MM.1S (cell line): ENCODE measurements around the gene TULP4.

Experiments
- DNase-seq: peaks from one replicate; pipeline ENCODE4 v3.0.0-alpha.2; 2015
- H2AFZ ChIP-seq: fragments of 300-600 bp; sonication (generic); 2 replicates; pipeline ENCODE4 v1.6.0; 2016; ENCODE audit warnings: antibody characterized with exemption, low read length
- H3F3A ChIP-seq: fragments of 300-600 bp; sonication (generic); 2 replicates; pipeline ENCODE4 v1.6.1; 2016; ENCODE audit warnings: mild to moderate bottlenecking, antibody characterized with exemption, low read length, moderate library complexity, mixed read lengths; ENCODE audit not compliant: insufficient read depth
- H3K27ac ChIP-seq: fragments of 300-600 bp; sonication (generic); 2 replicates; pipeline ENCODE4 v1.5.1; 2016; ENCODE audit warnings: mild to moderate bottlenecking, low read length
- H3K27me3 ChIP-seq: fragments of 300-600 bp; sonication (generic); replicated peaks from 2 replicates; pipeline ENCODE4 v1.6.0; 2016; ENCODE audit warnings: low read length; ENCODE audit not compliant: insufficient read depth
- H3K36me3 ChIP-seq: fragments of 300-600 bp; sonication (generic); replicated peaks from 2 replicates; pipeline ENCODE4 v1.6.1; 2016; ENCODE audit warnings: mild to moderate bottlenecking, low read length, mixed read lengths; ENCODE audit not compliant: insufficient read depth
- H3K4me1 ChIP-seq: fragments of 300-600 bp; sonication (generic); 2 replicates; pipeline ENCODE4 v1.6.1; 2016; ENCODE audit warnings: low read length, mixed read lengths
- H3K4me2 ChIP-seq: fragments of 300-600 bp; sonication (generic); 2 replicates; pipeline ENCODE4 v1.6.0; 2016; ENCODE audit warnings: low read depth, low read length
- H3K4me3 ChIP-seq: fragments of 300-600 bp; sonication (generic); 2 replicates; pipeline ENCODE4 v1.5.1; 2016; ENCODE audit warnings: low read length, mixed read lengths
- H3K79me2 ChIP-seq: fragments of 300-600 bp; sonication (generic); 2 replicates; pipeline ENCODE4 v1.6.1; 2016; ENCODE audit warnings: mixed run types, low read length, mixed read lengths
- H3K9ac ChIP-seq: fragments of 300-600 bp; sonication (generic); 2 replicates; pipeline ENCODE4 v1.6.1; 2016; ENCODE audit warnings: low read length, mixed read lengths
- H3K9me2 ChIP-seq: fragments of 300-600 bp; sonication (generic); replicated peaks from 2 replicates; pipeline ENCODE4 v1.6.1; 2016; ENCODE audit warnings: mild to moderate bottlenecking, low read length, mixed read lengths; ENCODE audit not compliant: insufficient read depth
- H3K9me3 ChIP-seq: fragments of 300-600 bp; sonication (generic); replicated peaks from 2 replicates; pipeline ENCODE4 v1.6.1; 2016; ENCODE audit warnings: mild to moderate bottlenecking, low read length, mixed read lengths; ENCODE audit not compliant: insufficient read depth
- H4K20me1 ChIP-seq: fragments of 300-600 bp; sonication (generic); 2 replicates; pipeline ENCODE4 v1.6.1; 2016; ENCODE audit warnings: mild to moderate bottlenecking, low read length, moderate library complexity, mixed read lengths; ENCODE audit not compliant: insufficient read depth
- CTCF ChIP-seq: fragments of 300-600 bp; sonication (generic); IDR thresholded peaks from 2 replicates; pipeline ENCODE4 v1.5.1; 2016; ENCODE audit warnings: antibody characterized with exemption, low read length, mixed read lengths
- EZH2 ChIP-seq: fragments of 300-600 bp; sonication (generic); optimal IDR thresholded peaks from 2 replicates; pipeline ENCODE3; 2017; ENCODE audit warnings: low read depth, mild to moderate bottlenecking, antibody characterized with exemption, low read length, mixed read lengths
- EZH2phosphoT487 ChIP-seq: fragments of 300-600 bp; sonication (generic); IDR thresholded peaks from 2 replicates; pipeline ENCODE4 v1.6.1; 2018; ENCODE audit warnings: antibody characterized with exemption, low read length

Gene TULP4

DNA sequence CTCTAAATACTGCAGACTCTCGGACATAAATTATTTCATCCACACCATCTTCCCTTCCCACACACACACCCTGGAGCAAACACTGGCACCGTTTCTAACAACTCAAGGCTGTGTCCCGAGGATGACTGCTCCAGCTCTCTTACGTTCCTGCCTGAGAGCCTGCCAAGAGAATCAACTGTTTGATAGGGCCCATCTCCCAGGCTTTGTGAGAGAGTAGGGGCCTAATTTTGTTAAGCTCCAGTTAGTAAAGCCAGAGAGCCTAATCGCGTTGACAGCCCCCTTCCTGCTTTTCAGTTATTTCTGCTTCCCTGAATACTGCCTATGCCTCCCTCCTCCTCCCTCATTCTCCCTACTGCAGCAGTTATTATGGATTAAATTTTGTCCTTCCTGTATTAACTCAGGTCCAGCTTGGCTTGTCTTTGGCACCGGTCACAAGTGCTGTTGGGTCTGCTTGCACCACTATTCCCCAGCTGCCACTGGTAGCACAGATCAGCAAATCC lies 129.5 kb downstream of the TULP4 start:
- Histone ChIP-seq H3K79me2 (no peaks in the 10 kb centered on the region), H3K9me2 (no peaks in the 10 kb centered on the region), H4K20me1 (no peaks in the 10 kb centered on the region), H3K4me1 (no peaks in the 10 kb centered on the region), H3K27ac (no peak overlapping the region), H2AFZ (no peak overlapping the region), H3K36me3 (no peaks in the 10 kb centered on the region), H3K27me3 (no peaks in the 10 kb centered on the region), H3K9ac (no peak overlapping the region), H3K9me3 (no peaks in the 10 kb centered on the region), H3K4me2 (no peak overlapping the region), H3F3A (no peaks in the 10 kb centered on the region), H3K4me3 (no peak overlapping the region)
- no peak for DNase-seq
- TF ChIP-seq EZH2 (no peak), EZH2phosphoT487 (no peak), CTCF (no peak)

DNA sequence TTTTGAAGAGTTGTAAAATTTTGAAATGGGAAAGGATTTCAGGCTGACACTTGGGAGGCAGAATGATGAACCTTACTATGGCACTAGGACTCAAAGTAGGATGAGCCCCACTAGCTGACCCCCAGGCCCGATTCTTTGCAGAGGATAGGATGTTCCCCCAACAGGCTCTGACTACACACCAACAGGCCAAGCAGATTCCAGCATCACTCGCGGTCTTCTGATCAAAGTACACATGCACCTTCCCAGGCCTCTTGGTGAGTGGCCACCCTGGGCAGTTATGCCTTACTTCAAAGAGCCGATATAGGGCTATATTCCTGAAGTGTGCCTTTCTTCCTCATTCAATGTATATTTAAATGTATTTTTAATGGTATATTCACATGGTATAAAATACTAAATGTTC lies 130.0 kb downstream of the TULP4 start:
- TF ChIP-seq CTCF (no peak), EZH2 (no peak), EZH2phosphoT487 (no peak)
- DNase-seq, result no peak
- Histone ChIP-seq H4K20me1 (no peaks in the 10 kb centered on the region), H3K9me2 (no peaks in the 10 kb centered on the region), H3K4me2 (no peak overlapping the region), H3K36me3 (no peaks in the 10 kb centered on the region), H3F3A (no peaks in the 10 kb centered on the region), H3K4me3 (no peak overlapping the region), H3K9ac (no peak overlapping the region), H2AFZ (no peak overlapping the region), H3K27ac (no peak overlapping the region), H3K27me3 (no peaks in the 10 kb centered on the region), H3K4me1 (no peaks in the 10 kb centered on the region), H3K79me2 (no peaks in the 10 kb centered on the region), H3K9me3 (no peaks in the 10 kb centered on the region)

GRCh38 chr6:158445426-158446085 lies 133.3 kb downstream of the TULP4 start:
- H3K79me2 ChIP-seq, result no peaks in the 10 kb centered on the region
- H3K9ac ChIP-seq, result no peak overlapping the region
- no peaks in the 10 kb centered on the region for H3K4me1 ChIP-seq
- H3K9me3 ChIP-seq, result no peaks in the 10 kb centered on the region
- H3K4me2 ChIP-seq, result no peak overlapping the region
- no peak for DNase-seq
- no peak overlapping the region for H3K4me3 ChIP-seq
- H3K27me3 ChIP-seq, result no peaks in the 10 kb centered on the region
- H3K27ac ChIP-seq, result no peak overlapping the region
- H2AFZ ChIP-seq, result no peak overlapping the region
- no peaks in the 10 kb centered on the region for H3K9me2 ChIP-seq
- H4K20me1 ChIP-seq, result no peaks in the 10 kb centered on the region
- TF ChIP-seq EZH2phosphoT487 (no peak), EZH2 (no peak), CTCF (no peak)
- H3K36me3 ChIP-seq, result no peaks in the 10 kb centered on the region
- H3F3A ChIP-seq, result no peaks in the 10 kb centered on the region
